ENCODE data around the gene ADARB2.
"Not testable (repeated sequence)": the region's sequence is repeated elsewhere in the genome, so short reads cannot be mapped to it uniquely, and the experiment has no call there.

ADARB2 gene

GRCh38 chr10:1465418-1465911 is 271.9 kb downstream of the ADARB2 start:
- TF ChIP-seq, protein P1, sequence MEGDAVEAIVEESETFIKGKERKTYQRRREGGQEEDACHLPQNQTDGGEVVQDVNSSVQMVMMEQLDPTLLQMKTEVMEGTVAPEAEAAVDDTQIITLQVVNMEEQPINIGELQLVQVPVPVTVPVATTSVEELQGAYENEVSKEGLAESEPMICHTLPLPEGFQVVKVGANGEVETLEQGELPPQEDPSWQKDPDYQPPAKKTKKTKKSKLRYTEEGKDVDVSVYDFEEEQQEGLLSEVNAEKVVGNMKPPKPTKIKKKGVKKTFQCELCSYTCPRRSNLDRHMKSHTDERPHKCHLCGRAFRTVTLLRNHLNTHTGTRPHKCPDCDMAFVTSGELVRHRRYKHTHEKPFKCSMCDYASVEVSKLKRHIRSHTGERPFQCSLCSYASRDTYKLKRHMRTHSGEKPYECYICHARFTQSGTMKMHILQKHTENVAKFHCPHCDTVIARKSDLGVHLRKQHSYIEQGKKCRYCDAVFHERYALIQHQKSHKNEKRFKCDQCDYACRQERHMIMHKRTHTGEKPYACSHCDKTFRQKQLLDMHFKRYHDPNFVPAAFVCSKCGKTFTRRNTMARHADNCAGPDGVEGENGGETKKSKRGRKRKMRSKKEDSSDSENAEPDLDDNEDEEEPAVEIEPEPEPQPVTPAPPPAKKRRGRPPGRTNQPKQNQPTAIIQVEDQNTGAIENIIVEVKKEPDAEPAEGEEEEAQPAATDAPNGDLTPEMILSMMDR (IDR thresholded peaks at IDR 0.05; ENCODE audit: low read depth, low read length, missing control alignments): no peak
- DNase-seq (ENCODE audit: low read depth): no peak
- H3K4me3 ChIP-seq (ENCODE audit: low read depth, low read length): no peak overlapping the region; the same call in 1 of the 2 replicates

DNA sequence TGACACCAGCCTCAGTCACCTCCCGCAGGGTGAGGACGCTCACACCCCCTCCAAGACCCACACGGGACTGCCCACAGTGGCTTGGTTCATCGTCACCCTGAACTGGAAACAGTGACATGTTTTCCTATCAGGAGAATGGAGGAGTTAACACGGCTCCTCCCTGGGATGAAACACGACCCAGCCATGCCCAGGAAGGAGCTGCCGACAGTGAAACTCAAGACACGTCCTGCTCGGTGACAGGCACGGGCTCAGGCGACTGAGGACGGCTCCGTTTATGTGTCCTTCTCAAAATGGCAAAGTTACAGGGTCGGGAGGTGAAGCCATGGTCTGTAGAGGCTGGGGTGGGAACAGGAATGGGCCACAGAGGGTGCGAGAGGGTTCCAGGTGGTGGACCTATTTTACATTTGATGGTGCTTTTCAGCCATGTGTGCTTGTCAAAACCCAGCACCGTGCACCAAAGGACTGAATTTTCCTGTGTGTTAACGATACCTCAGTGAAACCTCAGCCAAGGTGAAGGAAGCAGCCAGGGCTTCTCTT is 272.4 kb downstream of the ADARB2 start:
- DNase-seq (ENCODE audit: low read depth): no peak
- TF ChIP-seq, protein P1 (IDR thresholded peaks at IDR 0.05; ENCODE audit: low read depth, low read length, missing control alignments): no peak
- H3K4me3 ChIP-seq (ENCODE audit: low read depth, low read length): no peak overlapping the region

DNA sequence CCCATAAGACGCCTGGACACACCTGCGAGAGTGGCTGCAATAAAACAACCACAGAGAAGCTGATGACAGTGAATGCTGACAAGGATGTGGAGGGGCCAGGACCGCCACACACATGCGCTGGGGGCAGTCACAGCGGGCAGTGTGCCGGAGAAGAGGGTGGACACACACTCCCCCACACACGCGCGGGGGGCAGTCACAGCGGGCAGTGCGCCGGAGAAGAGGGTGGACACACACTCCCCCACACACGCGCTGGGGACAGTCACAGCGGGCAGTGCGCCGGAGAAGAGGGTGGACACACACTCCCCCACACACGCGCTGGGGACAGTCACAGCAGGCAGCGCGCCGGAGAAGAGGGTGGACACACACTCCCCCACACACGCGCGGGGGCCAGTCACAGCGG is 273.4 kb downstream of the ADARB2 start:
- not testable (repeated sequence) for H3K4me3 ChIP-seq (ENCODE audit: low read depth, low read length); DNase-seq (ENCODE audit: low read depth)

GRCh38 chr10:1462994-1463633 is 274.2 kb downstream of the ADARB2 start:
- no peak for DNase-seq (ENCODE audit: low read depth)
- TF ChIP-seq, protein P1 (IDR thresholded peaks at IDR 0.05; ENCODE audit: low read depth, low read length, missing control alignments): no peak
- no peak overlapping the region for H3K4me3 ChIP-seq (ENCODE audit: low read depth, low read length)

GRCh38 chr10:1462521-1462920 is 274.8 kb downstream of the ADARB2 start:
- TF ChIP-seq, protein P1 (IDR thresholded peaks at IDR 0.05; ENCODE audit: low read depth, low read length, missing control alignments): no peak
- DNase-seq (ENCODE audit: low read depth): no peak
- no peak overlapping the region for H3K4me3 ChIP-seq (ENCODE audit: low read depth, low read length)

GRCh38 chr10:1462032-1462431 is 275.3 kb downstream of the ADARB2 start:
- H3K4me3 ChIP-seq (ENCODE audit: low read depth, low read length): no peak overlapping the region
- TF ChIP-seq, protein P1 (IDR thresholded peaks at IDR 0.05; ENCODE audit: low read depth, low read length, missing control alignments): no peak
- no peak for DNase-seq (ENCODE audit: low read depth)

- DNase-seq (ENCODE audit: low read depth): no peak
- H3K4me3 ChIP-seq (ENCODE audit: low read depth, low read length): no peak overlapping the region
- TF ChIP-seq, protein P1 (IDR thresholded peaks at IDR 0.05; ENCODE audit: low read depth, low read length, missing control alignments): no peak
These were observed 276.3 kb downstream of the ADARB2 start for GRCh38 chr10:1461016-1461415.

GRCh38 chr10:1459664-1460063 is 277.7 kb downstream of the ADARB2 start:
- not testable (repeated sequence) for DNase-seq (ENCODE audit: low read depth); H3K4me3 ChIP-seq (ENCODE audit: low read depth, low read length)

All from GM12864 (cell line).